Measurements from ENCODE around the gene SMIM5. TPM values are rescaled to one million over a fixed set of nuclear protein-coding genes. Genes with fewer than 3 reads are reported as not detected.

SMIM5 gene
- total RNA-seq, 4 donors from 2014 or later = 0.66 to 1.9 TPM; not detected in 2

DNA sequence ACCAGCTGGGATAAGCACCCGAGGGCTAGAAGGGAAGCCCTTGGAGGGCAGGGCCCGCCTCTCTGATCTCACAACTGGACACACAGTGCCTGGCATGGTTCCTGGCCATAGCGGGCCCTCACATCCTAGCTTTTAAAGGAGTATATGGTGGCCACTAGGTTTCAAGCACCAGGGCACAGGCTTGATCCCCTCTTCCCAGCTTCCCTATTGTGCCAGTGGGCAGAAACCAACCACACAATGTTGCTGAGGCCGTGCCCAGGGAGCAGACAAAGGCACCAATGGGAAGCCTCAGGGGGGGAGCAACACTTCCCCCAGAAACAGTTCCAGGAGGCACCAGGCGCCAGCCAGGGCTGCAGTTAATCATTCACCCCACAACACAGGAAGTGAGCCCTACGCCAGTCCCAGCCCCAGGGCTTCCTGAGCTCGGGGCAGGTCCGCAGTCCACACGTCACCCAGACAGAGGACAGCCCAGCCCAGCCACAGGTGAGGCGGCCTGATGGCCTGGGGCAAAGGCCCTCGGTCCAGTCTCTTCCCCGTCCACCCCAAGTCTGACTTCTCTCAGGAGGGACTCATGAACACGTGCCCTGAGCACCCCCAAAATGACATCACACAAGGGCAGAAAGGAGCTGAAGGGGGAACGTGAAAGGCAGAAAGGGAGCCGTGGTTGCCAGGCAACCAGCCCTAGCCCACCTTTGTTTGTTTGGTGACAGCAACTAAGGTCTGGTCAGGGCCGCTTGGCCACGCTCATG, 12.8 kb downstream of the SMIM5 start:
- TF ChIP-seq, protein P1, sequence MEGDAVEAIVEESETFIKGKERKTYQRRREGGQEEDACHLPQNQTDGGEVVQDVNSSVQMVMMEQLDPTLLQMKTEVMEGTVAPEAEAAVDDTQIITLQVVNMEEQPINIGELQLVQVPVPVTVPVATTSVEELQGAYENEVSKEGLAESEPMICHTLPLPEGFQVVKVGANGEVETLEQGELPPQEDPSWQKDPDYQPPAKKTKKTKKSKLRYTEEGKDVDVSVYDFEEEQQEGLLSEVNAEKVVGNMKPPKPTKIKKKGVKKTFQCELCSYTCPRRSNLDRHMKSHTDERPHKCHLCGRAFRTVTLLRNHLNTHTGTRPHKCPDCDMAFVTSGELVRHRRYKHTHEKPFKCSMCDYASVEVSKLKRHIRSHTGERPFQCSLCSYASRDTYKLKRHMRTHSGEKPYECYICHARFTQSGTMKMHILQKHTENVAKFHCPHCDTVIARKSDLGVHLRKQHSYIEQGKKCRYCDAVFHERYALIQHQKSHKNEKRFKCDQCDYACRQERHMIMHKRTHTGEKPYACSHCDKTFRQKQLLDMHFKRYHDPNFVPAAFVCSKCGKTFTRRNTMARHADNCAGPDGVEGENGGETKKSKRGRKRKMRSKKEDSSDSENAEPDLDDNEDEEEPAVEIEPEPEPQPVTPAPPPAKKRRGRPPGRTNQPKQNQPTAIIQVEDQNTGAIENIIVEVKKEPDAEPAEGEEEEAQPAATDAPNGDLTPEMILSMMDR (IDR thresholded peaks at IDR 0.05; ENCODE audit: low read depth) = no peak

DNA sequence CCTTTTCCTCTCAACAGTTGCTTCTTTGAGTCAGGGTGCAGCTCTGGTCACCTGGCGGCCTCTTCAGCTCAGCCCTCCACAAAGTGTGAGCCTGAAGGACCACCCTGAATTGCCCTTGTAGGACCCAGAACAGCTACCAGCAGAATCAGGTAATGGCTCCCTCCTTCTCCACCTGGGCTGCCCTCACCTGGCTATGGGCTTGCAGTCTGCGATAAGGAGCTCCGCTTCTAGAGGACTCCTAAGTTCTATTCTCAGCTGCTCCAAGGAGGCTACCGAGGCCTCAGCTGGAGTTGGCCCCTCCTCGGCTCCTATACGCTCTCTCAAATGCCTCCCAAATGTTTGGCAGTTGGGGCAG, 13.4 kb downstream of the SMIM5 start:
- TF ChIP-seq, protein P1 (IDR thresholded peaks at IDR 0.05; ENCODE audit: low read depth) = no peak

DNA sequence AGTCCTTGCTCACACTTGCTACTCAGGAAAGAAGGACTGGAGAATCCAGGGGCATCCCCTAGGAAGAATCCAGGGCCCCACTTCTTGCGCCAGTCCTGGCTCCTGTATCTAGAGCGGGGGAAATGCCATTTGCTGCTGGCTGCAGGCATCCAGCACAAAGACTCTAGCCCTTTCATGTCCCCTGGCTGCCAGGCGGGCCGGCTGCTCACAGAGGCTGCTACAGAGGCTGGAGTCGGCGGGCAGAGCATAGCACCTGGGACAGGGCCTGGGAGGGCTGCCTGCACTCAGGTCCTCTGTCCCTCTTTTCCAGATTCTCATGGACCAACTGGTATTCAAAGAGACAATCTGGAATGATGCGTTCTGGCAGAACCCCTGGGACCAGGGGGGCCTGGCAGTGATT, 13.8 kb downstream of the SMIM5 start:
- TF ChIP-seq, protein P1 (IDR thresholded peaks at IDR 0.05; ENCODE audit: low read depth) = no peak

DNA sequence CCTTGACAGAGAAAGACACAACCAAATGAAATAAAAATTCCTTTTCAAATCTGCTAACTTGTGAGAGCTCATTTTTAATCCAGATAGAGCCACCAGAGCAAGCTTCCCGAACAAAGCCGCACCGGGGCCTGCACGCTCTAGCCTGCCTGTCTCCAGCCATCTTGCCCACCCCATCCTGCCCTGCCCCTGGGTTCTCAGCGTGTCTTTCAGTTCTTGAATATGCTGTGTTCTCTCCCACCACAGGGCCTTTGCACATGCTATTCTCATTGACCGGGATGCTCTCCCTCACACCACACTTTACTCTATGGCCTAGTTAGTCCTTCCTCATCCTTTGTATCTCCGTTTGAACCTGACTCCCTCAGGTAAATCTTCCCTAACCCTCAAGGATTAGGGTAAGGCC, 14.7 kb downstream of the SMIM5 start:
- TF ChIP-seq, protein P1 (IDR thresholded peaks at IDR 0.05; ENCODE audit: low read depth) = no peak

DNA sequence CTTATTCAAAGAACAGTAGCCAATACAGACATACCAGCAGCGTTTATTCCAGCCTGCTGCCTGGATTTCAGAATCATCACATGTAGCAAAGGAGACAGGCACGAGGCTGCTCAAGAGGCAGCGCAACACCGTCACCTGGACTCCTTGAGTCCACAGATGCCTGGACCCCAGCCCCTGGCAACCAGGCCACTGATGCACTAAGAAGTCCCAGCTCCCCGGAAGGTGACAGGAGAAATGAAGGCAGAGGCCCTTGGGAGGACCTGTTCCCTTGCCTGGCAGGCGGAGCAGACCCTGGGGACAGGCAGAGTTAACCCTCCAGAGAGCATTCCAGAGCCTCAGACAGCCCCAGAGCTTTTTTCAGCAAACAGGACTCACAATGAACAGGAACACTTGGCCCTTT, 16.5 kb downstream of the SMIM5 start:
- TF ChIP-seq, protein P1 (IDR thresholded peaks at IDR 0.05; ENCODE audit: low read depth) = no peak

DNA sequence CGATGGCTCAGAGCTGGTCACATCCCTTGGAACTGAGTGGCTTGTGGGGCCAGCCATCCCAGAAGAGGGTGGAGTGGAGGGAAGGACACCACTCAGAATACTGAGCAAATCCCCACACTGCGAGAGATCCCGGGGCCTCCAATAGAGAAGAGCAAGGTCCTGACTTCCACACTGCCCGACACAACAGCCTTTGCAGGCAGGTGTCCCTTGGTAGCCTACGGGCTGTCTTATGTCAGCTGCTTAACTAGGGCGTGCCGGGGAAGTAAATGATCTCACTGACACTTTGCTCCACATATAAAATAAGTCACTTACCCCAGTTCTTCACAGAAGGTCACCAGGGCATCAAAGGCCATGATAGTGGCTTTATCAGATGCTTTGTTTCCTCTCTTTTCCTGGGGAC, 17.6 kb downstream of the SMIM5 start:
- TF ChIP-seq, protein P1 (IDR thresholded peaks at IDR 0.05; ENCODE audit: low read depth) = no peak

DNA sequence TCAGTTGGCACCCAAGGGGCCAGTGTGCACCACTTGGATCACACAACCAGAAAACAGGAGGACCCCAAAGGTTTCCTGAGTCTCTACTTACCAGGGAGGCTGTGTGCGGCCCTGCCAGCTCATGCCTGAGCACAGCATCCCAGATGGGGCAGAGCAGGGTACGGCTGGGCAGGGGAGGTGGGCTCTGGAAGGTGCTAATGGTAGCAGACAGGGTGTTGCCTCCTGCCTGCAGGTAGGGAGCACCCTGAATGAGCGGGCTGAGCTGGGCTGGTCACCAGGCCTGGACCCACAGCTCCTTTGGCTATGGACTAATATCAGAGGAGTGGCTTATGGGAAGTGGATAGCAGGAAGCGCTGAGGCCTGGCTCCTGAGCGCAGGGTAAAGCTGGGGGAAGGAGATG, 19.1 kb downstream of the SMIM5 start:
- TF ChIP-seq, protein P1 (IDR thresholded peaks at IDR 0.05; ENCODE audit: low read depth) = no peak

Measured in subcutaneous adipose tissue (tissue), 4 donors.